ENCODE measurements around the gene BTBD10.

GRCh38 chr11:13341026-13341425 lies 122.0 kb downstream of the BTBD10 start:
- TF ChIP-seq CTCF (IDR thresholded peaks at IDR 0.05) = no peak
- TF ChIP-seq POLR2A (IDR thresholded peaks at IDR 0.05) = no peak
- TF ChIP-seq POLR2AphosphoS5 (IDR thresholded peaks at IDR 0.05) = no peak
- TF ChIP-seq EP300 (IDR thresholded peaks at IDR 0.05) = no peak

All from suprapubic skin (tissue), 4 donors.